ENCODE results near the gene RAB9A.

- TF ChIP-seq POLR2A (IDR thresholded peaks at IDR 0.05) (no peak), CTCF (IDR thresholded peaks at IDR 0.05) (no peak), EP300 (IDR thresholded peaks at IDR 0.05) (no peak), POLR2AphosphoS5 (IDR thresholded peaks at IDR 0.05) (no peak)
Measured at GRCh38 chrX:13693341-13693961, 4.5 kb downstream of the RAB9A start.

Measured in sigmoid colon (tissue), 4 donors.